8988T (cell line): ENCODE data around the gene PGBD5.

ENCODE experiments used
- DNase-seq: peaks from one replicate; pipeline ENCODE4 v3.0.0; 2011

Gene PGBD5

GRCh38 chr1:230345139-230345885 is 80.8 kb downstream of the PGBD5 start:
- no peak for DNase-seq

DNA sequence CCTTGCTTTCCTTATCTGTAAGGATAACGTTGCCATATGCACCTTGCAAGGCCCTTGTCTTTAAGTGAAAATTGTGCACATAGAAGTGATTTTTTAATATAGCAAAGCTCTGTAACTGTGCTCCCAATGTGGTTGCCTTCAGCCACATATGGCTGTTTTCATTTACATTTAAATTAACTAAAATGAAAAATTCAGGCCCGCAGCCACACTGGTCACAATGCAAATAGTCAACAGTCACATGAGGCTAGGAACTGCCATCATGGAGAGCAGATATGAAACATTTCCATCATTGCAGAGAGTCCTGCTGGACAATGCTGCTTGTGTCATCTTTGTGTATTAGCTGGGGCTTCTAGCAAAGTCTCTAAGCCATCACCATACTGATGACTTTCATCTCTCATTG is 83.4 kb downstream of the PGBD5 start:
- DNase-seq = no peak

DNA sequence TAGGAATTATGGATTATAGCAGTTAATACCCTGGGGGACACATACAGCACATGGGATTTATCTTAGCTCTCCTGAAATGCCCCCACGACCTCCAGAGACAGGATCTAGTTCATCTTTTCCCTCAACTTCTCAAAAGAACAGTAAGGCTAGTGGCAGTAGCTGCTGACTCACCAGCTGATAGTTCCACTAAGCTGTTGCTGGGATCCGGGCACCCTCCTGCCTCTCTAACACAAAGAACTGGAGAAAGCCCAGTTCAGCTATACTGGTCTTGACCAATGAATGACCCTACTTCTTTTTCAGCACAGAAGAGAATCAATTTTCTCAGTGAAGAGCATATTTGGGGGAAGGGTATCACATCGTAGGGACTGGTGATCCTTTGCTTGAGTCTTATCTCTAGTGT is 84.1 kb downstream of the PGBD5 start:
- DNase-seq = no peak

DNA sequence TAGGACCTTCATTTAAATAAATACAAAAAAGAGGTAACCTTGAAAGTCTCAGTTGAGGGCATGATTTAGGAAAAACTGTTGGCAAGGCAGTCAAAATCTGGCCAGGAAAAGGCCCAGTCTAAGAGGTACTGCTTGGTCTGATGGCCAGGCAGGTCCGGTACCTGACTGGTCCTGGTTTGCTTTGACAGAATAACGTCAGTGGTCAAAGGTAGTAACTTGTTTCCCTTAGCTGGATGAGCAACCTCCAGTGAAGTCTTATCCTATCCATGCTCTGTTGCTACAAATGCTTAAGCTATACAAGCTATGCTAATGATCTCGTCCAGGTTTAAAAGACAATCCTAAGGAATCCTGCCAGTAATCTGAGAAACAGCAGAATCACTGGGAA is 85.0 kb downstream of the PGBD5 start:
- no peak for DNase-seq

- DNase-seq = no peak
These were observed 85.5 kb downstream of the PGBD5 start for GRCh38 chr1:230340526-230341161.

DNA sequence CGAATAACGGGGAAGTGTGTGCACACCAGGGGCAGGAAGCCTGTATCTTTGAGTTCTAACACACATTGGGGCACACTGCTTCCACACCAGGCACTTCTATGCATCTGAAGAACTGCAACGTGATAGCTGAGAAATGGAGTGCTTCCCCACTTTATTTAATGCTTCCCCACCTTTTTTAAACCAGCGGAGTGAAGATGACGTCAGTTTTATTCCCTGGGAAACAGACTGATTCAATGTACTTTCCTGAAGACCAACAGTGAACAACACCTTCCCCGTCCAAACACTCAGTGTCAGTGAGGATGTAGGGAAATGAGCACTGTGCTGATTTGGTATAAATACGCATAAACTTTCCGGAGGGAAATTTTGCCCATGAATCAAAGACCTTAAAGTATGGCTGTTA is 87.1 kb downstream of the PGBD5 start:
- no peak for DNase-seq

DNA sequence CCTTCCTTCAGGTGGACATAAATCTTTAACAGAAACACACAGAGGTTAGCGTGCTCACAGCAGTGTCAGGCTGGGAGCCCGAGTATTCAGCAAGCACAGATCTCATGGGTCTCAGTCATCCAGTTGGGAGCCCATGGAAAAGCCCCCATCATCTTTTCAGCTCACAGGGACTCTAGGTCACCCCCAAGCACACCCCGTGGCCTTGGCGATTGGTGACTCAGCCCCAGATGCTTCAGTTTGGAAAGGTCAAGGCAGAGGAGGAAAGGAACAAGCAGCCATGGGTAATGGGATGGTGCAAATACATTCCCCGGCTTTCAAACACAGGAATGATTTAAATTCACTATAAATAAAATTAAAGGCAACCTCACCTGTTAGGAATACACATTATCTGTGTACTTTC is 88.9 kb downstream of the PGBD5 start:
- no peak for DNase-seq

DNA sequence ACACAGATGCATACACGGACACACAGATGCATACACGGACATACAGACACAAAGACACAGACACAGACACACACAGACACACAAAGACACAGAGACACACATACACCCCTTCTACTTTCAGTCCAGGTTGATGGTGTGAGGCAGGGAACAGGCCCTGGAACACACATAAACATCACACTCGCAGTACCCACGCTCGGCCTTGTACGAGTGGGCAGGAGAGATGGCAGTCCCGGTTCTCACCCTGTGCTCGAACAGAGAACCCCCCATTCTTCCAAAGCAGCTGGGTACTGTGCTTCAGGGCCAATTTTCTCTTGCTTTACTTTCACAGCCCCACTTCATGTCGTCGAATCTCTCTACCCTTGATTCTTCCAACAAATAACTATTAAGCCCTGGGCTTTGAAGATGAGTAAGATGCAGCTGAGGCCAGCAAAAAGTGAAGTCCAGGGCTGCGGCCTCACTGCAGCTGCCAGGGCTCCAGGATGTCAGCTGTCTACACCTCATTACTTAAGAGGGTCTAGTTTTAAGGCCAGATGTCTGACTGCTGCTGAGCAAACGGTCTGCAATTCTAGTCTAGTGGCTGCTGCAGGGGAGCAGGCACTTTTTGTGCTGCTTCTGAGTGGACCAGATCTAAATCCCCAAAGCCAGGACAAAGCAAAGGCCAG is 90.1 kb downstream of the PGBD5 start:
- DNase-seq = no peak

GRCh38 chr1:230334447-230334837 is 91.7 kb downstream of the PGBD5 start:
- DNase-seq = no peak

- no peak for DNase-seq
These were observed 92.3 kb downstream of the PGBD5 start for GRCh38 chr1:230333590-230334446.

DNA sequence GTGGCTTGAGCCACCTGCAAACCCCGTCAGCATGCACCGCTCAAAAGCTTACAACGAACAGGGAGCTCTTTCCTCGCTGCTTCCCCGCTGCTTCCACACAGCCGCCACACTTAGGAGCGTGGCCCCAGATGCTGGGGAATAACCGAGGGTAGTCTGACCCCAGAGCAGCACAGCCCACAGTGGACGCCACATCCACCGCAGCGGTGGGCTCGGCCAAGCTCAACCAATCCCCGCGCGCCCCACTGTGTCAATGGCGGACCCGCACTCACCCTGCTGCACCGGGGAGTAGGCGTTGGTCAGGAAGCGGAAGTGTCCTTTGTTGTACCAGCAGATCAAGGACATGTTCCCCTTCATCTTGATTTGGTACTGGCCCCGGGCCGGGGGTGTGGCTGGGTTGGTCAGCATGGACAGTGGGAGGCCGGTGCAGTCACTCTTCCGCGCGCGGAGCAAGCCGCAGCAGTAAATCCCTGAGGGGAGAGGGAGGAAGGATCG is 93.5 kb downstream of the PGBD5 start:
- DNase-seq = no peak

DNA sequence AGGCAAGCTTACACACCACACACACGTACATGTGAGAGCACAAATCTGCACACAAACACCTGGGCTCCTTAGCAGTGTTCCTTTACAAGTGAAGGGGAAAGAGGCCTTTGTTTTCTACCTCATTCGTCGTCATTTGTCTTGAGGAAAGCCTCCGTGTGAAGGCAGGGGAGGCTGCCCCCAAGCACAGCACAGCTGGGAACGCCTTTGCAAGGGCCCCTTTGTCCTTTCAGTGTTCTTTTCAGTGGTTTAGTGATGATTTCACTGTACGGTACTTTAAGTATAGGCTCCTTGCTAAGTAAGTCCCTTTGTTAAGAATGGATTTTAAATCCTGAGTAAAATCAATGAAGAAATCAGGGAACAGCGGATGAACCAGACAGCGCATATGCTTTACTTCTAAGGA is 94.1 kb downstream of the PGBD5 start:
- no peak for DNase-seq

DNA sequence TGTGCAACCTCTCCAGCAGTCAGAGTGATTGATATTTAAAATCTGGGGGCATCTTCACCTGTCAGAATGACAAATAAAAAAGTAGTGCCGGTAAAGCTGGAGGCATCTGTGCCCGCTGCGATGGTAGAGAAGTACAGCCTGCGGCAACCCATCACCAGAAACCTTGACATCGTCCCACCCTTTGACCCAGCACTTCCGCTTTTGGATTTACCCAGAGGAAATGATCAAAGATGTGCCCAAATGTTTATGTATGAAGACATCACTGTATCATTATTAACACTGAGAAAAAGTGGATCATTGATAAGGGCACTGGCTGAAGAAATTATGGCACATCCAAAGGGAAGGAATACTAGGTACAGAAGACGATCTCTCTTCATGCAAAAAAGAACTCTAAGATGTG is 96.0 kb downstream of the PGBD5 start:
- no peak for DNase-seq

DNA sequence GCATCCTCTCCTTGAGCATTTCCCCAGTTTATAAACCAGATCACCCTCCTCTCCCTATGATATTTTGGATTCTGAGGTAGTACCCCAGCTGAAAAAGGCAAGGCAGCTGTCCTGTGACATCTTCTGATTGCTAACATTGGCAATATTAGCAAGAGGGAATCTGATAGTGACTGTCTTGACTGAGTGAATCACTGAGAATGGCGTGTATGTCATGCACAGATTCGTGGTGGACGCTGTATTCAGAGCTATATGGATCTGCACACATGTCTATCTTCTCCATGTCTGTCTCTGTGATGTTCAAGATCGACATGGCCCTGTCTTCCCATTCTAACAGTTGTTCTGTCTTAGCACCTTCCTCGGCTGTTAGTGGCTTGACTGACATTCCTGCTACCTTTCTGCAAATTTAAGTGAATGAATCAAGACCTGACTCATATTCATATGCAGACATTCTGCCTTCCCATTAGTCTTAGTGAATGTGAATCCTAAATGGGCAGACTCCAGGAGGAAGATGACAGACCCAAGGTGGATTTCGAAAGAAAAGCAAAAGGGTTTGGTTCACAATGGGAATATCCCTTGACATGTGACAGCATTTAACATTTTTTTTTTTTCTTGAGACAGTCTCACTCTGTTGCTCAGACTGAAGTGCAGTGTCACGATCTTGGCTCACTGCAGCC is 97.7 kb downstream of the PGBD5 start:
- no peak for DNase-seq

DNA sequence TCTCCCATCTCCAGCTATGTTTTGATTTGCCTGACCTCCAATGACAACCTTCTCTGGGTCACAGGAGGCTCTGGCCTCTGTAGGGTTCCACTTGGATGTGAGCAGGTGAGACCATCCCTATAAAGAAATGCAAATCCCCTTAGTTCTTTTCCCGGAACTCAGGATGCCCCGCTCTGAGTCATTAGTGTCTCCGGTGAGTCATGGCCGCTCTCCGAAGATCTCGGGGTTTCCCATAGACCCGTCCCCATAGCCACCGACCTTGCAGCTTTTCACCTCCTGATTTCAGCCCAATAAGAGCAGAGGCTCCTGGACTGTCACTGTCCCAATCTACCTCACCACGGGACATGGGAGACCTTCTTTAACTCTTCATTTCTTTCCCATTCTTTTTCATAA is 98.2 kb downstream of the PGBD5 start:
- peak; percentile 50 for DNase-seq

DNA sequence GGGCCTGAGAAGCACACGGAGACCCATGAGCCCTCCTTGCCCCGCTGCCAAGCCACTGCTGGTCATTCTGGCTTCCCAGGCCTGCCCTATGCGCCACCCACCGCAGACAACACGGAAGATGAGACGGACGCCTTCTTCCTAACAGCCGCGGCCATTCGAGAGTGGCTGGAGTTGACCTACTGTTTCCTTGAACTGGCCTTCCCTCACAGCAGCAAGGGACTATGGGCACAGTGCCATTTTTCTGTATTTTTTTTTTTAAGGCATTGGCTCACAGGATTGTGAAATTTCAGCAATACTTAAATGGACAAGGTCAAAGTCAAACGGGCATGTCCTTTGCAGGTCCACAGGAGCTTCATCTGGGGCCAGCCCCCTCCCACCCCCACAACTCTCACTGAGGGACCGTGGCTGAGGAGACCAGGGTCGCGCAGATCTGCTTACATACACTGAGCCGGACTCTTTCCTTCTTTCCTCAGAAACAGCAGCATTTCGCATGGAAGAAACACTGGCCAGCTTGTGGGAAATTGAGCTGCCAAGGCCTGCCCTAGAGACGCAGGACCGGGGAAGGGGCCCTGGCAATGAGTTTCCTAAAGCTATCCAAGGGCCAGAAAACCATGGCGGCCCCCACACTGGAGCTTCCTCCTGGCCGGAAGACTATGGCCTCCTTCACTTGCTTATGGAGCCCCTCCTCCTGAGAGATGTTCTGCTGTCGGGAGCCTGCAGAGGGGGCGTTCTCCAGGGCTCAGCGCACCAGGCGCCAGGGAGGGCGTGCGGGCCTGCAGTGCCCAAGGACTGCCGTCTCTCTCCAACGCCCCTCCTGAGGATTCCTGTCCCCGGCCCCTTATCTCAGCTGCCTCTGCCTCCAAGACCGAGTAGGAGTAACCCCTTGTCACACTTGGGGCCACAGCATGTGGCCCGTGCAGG is 98.9 kb downstream of the PGBD5 start:
- DNase-seq = no peak

- DNase-seq = no peak
These were observed 102.4 kb downstream of the PGBD5 start for GRCh38 chr1:230323686-230324085.

DNA sequence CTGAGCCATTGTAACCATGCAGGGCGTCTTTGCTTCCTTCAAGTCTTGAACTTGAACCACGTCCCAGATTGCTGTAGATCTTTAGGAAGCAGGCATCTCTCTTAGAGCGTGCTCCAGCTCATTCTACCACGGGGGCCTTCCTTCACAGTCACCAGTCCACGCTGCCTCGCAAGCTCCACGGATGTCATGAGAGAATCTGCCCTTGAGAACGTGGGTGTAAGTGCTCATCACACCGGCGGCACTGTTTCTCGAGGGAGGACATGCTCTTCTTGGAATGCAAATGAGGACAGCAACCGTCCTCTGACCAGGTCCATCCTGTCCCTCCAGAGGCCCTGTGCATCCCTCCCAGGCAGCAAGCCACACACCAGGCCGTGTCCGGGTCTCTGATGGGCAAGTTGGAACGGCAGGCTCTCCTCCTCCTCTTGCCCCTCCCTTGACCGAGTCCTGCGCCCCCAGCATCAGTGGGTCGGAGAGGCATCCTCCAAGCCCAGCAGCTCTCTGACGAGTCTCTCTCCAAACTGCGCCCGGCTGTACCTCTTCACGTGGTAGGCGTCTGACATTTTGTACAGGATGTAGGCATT is 103.1 kb downstream of the PGBD5 start:
- no peak for DNase-seq

DNA sequence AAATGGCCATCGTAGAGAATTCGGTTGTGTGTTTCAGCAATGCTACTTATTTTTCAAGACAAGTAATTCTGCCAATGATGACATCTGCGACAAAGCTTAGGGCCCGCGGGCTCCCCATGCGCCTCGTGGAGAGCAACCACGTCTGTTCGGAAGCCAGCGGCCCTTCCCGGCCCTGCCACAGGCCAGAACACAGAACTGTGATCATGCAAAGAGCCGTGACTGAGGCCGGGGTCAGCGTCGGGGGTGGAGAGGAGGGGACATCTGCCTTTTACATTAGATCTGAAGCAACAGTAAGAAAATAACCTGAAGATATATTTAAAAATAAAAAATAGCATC is 103.7 kb downstream of the PGBD5 start:
- no peak for DNase-seq

- DNase-seq = no peak
These were observed 104.3 kb downstream of the PGBD5 start for GRCh38 chr1:230321741-230322420.

DNA sequence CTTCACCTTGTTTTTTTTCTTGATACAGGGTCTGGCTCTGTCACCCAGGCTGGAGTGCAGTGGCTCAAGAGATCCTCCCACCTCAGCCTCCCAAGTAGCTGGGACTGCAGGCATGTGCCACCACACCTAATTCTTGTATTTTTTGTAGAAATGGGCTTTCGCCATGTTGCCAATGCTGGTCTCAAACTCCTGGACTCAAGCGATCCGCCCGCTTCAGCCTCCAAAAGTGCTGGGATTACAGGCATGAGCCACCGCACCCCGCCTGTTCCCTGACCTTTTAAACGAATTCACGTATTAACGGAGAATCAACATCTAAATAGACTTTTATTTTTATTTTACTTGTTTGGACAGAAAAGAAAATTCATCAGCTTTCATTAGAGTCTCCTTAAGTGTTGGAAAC is 104.8 kb downstream of the PGBD5 start:
- DNase-seq = no peak
